GM23248 (cell line): ENCODE data around the gene ABCC6.

Source experiments
- EZH2 ChIP-seq: fragments of 200-600 bp; sonication (generic); IDR thresholded peaks from 2 replicates; pipeline ENCODE4 v1.6.1; 2018; ENCODE audit warnings: antibody characterized with exemption, mild to moderate bottlenecking; ENCODE audit not compliant: insufficient read depth, poor library complexity, severe bottlenecking
- EZH2phosphoT487 ChIP-seq: fragments of 200-600 bp; sonication (generic); IDR thresholded peaks from 2 replicates; pipeline ENCODE4 v1.6.1; 2018; ENCODE audit warnings: antibody characterized with exemption, moderate library complexity, mild to moderate bottlenecking, low read depth; ENCODE audit not compliant: insufficient read depth

DNA sequence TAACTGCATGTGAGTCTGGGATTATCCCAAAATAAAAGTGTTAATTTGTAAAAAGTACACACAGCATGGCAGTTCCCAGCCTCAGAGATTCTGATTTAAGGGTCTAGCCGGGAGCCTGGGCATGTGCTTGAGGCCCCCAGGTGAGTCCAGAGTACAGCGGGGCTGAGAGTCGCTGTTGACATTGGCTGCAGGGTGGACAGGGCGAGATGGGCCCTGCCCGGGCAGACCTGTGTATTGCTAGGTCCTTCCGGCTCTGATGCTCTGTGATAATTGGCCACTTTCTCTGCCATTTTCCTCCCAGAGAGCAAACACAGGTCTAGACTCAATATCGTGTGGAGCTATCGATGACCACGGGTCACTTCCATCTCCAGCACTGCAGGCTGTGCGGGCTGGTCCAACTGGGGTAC is 73.6 kb downstream of the ABCC6 start:
- no peak for TF ChIP-seq EZH2
- no peak for TF ChIP-seq EZH2phosphoT487
